ENCODE data around the gene CKM. TPM values are rescaled to one million over a fixed set of nuclear protein-coding genes. Genes with fewer than 3 reads are reported as not detected.

The CKM gene
- total RNA-seq, 1 donor from 2014 or later, result not detected

- H3K4me3 ChIP-seq (ENCODE audit: low read depth, low read length), result no peak overlapping the region
- DNase-seq (ENCODE audit: low read depth), result no peak
- no peak for TF ChIP-seq CTCF (conservative IDR thresholded peaks at IDR 0.05; ENCODE audit: low read depth, low read length)
Observed at GRCh38 chr19:45267296-45267695, 55.4 kb downstream of the CKM start.

- TF ChIP-seq CTCF (conservative IDR thresholded peaks at IDR 0.05; ENCODE audit: low read depth, low read length), result no peak
- no peak for DNase-seq (ENCODE audit: low read depth)
- H3K4me3 ChIP-seq (ENCODE audit: low read depth, low read length), result no peak overlapping the region
Observed at GRCh38 chr19:45265375-45265774, 57.3 kb downstream of the CKM start.

- no peak for DNase-seq (ENCODE audit: low read depth)
- no peak overlapping the region for H3K4me3 ChIP-seq (ENCODE audit: low read depth, low read length)
- TF ChIP-seq CTCF (conservative IDR thresholded peaks at IDR 0.05; ENCODE audit: low read depth, low read length), result no peak
Observed at GRCh38 chr19:45264781-45265317, 57.8 kb downstream of the CKM start.

- DNase-seq (ENCODE audit: low read depth), result no peak
- TF ChIP-seq CTCF (conservative IDR thresholded peaks at IDR 0.05; ENCODE audit: low read depth, low read length), result no peak
- no peak overlapping the region for H3K4me3 ChIP-seq (ENCODE audit: low read depth, low read length)
Observed at GRCh38 chr19:45263013-45263412, 59.7 kb downstream of the CKM start.

GRCh38 chr19:45262570-45262969, 60.1 kb downstream of the CKM start:
- DNase-seq (ENCODE audit: low read depth), result no peak
- no peak for TF ChIP-seq CTCF (conservative IDR thresholded peaks at IDR 0.05; ENCODE audit: low read depth, low read length)

GRCh38 chr19:45258862-45259261, 63.8 kb downstream of the CKM start:
- H3K4me3 ChIP-seq (ENCODE audit: low read depth, low read length), result no peak overlapping the region
- TF ChIP-seq CTCF (conservative IDR thresholded peaks at IDR 0.05; ENCODE audit: low read depth, low read length), result no peak
- DNase-seq (ENCODE audit: low read depth), result no peak

More at GRCh38 chr19:45262570-45262969, 60.1 kb downstream of the CKM start:
- no peak overlapping the region for H3K4me3 ChIP-seq (ENCODE audit: low read depth, low read length)

GRCh38 chr19:45256836-45257235, 65.8 kb downstream of the CKM start:
- no peak for DNase-seq (ENCODE audit: low read depth)
- H3K4me3 ChIP-seq (ENCODE audit: low read depth, low read length), result no peak overlapping the region
- TF ChIP-seq CTCF (conservative IDR thresholded peaks at IDR 0.05; ENCODE audit: low read depth, low read length), result no peak
